Measurements from ENCODE around the gene BPNT1.

GRCh38 chr1:220043646-220044045, 45.9 kb downstream of the BPNT1 start:
- TF ChIP-seq CTCF (IDR thresholded peaks at IDR 0.05) (no peak), POLR2A (IDR thresholded peaks at IDR 0.05) (no peak)
